ENCODE measurements around the gene LPAR1. TPM values are rescaled to one million over a fixed set of nuclear protein-coding genes. Genes with fewer than 3 reads are reported as not detected.

Gene LPAR1
- total and polyA plus RNA-seq, 2 donors (not counting 1 experiment from before 2014, with no cell fraction given) = 0.06 TPM; not detected in 1

GRCh38 chr9:110951805-110952539 is 86.3 kb downstream of the LPAR1 start:
- no peaks in the 10 kb centered on the region for H4K20me1 ChIP-seq (ENCODE audit: control insufficient read depth, insufficient read depth, low read length, poor library complexity, severe bottlenecking)
- no peaks in the 10 kb centered on the region for H3K36me3 ChIP-seq (replicated peaks in 1 of 2; ENCODE audit: control extremely low read depth in 1 of 2, control insufficient read depth in 1 of 2, extremely low read depth in 1 of 2, insufficient read depth in 2 of 2, low read length in 1 of 2)
- ChIA-PET POLR2A (no interaction called here), CTCF (no interaction called here)
- H3K27ac Mint-ChIP-seq = no peak overlapping the region
- no peaks in the 10 kb centered on the region for H3K79me2 ChIP-seq (ENCODE audit: control insufficient read depth, insufficient read depth, low read length)
- H3K9me3 ChIP-seq (ENCODE audit: control extremely low read depth in 1 of 3, control insufficient read depth in 2 of 3, insufficient read depth in 1 of 3, low read length in 2 of 3) = peaks cover 3 to 15% (median 9%) of the 10 kb centered on the region in 3 donors
- intact Hi-C loops (cut with micrococcal nuclease) = no loop called here
- no peaks in the 10 kb centered on the region for H3K27me3 ChIP-seq (replicated peaks in 1 of 4; ENCODE audit: control extremely low read depth in 1 of 4, control insufficient read depth in 3 of 4, insufficient read depth in 4 of 4, low read length in 3 of 4)
- H3K4me1 ChIP-seq (ENCODE audit: control insufficient read depth in 2 of 2, insufficient read depth in 2 of 2, low read length in 2 of 2) = peaks cover 0 to 7% of the 10 kb centered on the region in 2 donors
- peaks cover 6% of the 10 kb centered on the region for H3K9me3 Mint-ChIP-seq (ENCODE audit: insufficient read depth)
- 38% methylated on average over 2 of the region's 4 CpGs for WGBS (ENCODE audit: insufficient coverage)
- TF ChIP-seq CTCF (IDR thresholded peaks at IDR 0.05) (no peak), EZH2 (IDR thresholded peaks at IDR 0.05; ENCODE audit: borderline replicate concordance, insufficient read depth, low read depth, low read length, poor library complexity, severe bottlenecking) (no peak)
- H3K4me2 ChIP-seq (replicated peaks; ENCODE audit: low read depth, low read length, poor library complexity, severe bottlenecking) = no peak overlapping the region
- H3K9ac ChIP-seq (ENCODE audit: low read length) = no peak overlapping the region
- DNase-seq (no peak), ATAC-seq (ENCODE audit: low read depth) (no peak)
- no peak overlapping the region for H3K4me3 ChIP-seq (ENCODE audit: control extremely low read depth in 1 of 5, extremely low read depth in 1 of 5, insufficient read depth in 1 of 5, low read depth in 2 of 5, low read length in 4 of 5)
- peaks cover 3% of the 10 kb centered on the region for H3K27me3 Mint-ChIP-seq
- no peak overlapping the region for H3K4me3 Mint-ChIP-seq
- H2AFZ ChIP-seq (ENCODE audit: insufficient read depth, low read depth, low read length, poor library complexity, severe bottlenecking) = no peak overlapping the region
- no peak overlapping the region for H3K27ac ChIP-seq (ENCODE audit: low read length in 2 of 2)
- no peaks in the 10 kb centered on the region for H3K4me1 Mint-ChIP-seq

GRCh38 chr9:110950041-110950645 is 88.1 kb downstream of the LPAR1 start:
- ChIA-PET POLR2A (no interaction called here), CTCF (interaction anchor here (0.7 kb wide), 1 partner anchor 905 kb away, joined by 3 read pairs; no protein-coding TSS in a partner anchor)
- no peak overlapping the region for H3K27ac ChIP-seq (ENCODE audit: low read length in 2 of 2)
- H2AFZ ChIP-seq (ENCODE audit: insufficient read depth, low read depth, low read length, poor library complexity, severe bottlenecking) = no peak overlapping the region
- H3K9ac ChIP-seq (ENCODE audit: low read length) = no peak overlapping the region
- no peak overlapping the region for H3K27ac Mint-ChIP-seq
- H3K36me3 ChIP-seq (replicated peaks in 1 of 2; ENCODE audit: control extremely low read depth in 1 of 2, control insufficient read depth in 1 of 2, extremely low read depth in 1 of 2, insufficient read depth in 2 of 2, low read length in 1 of 2) = no peaks in the 10 kb centered on the region
- no peaks in the 10 kb centered on the region for H3K27me3 ChIP-seq (replicated peaks in 1 of 4; ENCODE audit: control extremely low read depth in 1 of 4, control insufficient read depth in 3 of 4, insufficient read depth in 4 of 4, low read length in 3 of 4)
- no CpG with 5 or more reads among the region's 4 CpGs for WGBS (ENCODE audit: insufficient coverage)
- no peak overlapping the region for H3K4me2 ChIP-seq (replicated peaks; ENCODE audit: low read depth, low read length, poor library complexity, severe bottlenecking)
- H3K9me3 ChIP-seq (ENCODE audit: control extremely low read depth in 1 of 3, control insufficient read depth in 2 of 3, insufficient read depth in 1 of 3, low read length in 2 of 3) = peaks cover 3 to 15% (median 9%) of the 10 kb centered on the region in 3 donors
- peaks cover 3% of the 10 kb centered on the region for H3K27me3 Mint-ChIP-seq
- no peak overlapping the region for H3K4me3 Mint-ChIP-seq
- H3K4me1 ChIP-seq (ENCODE audit: control insufficient read depth in 2 of 2, insufficient read depth in 2 of 2, low read length in 2 of 2) = peaks cover 0 to 7% of the 10 kb centered on the region in 2 donors
- intact Hi-C loops (cut with micrococcal nuclease) = no loop called here
- ATAC-seq (ENCODE audit: low read depth) = no peak
- TF ChIP-seq EZH2 (IDR thresholded peaks at IDR 0.05; ENCODE audit: borderline replicate concordance, insufficient read depth, low read depth, low read length, poor library complexity, severe bottlenecking) = no peak
- no peak for TF ChIP-seq CTCF (IDR thresholded peaks at IDR 0.05)
- no peak for DNase-seq
- H3K4me3 ChIP-seq (ENCODE audit: control extremely low read depth in 1 of 5, extremely low read depth in 1 of 5, insufficient read depth in 1 of 5, low read depth in 2 of 5, low read length in 4 of 5) = no peak overlapping the region
- no peaks in the 10 kb centered on the region for H3K79me2 ChIP-seq (ENCODE audit: control insufficient read depth, insufficient read depth, low read length)
- H4K20me1 ChIP-seq (ENCODE audit: control insufficient read depth, insufficient read depth, low read length, poor library complexity, severe bottlenecking) = no peaks in the 10 kb centered on the region
- H3K9me3 Mint-ChIP-seq (ENCODE audit: insufficient read depth) = peaks cover 6% of the 10 kb centered on the region
- H3K4me1 Mint-ChIP-seq = no peaks in the 10 kb centered on the region

All from B cell (primary cell).